ENCODE measurements around the gene CEP55.

- 0 out of 2 replicates have a peak, but pooled peaks have one; percentile 32 for TF ChIP-seq ZFP3 (CRISPR knock-in tag; IDR thresholded peaks at IDR 0.05)
- no peak for TF ChIP-seq PATZ1 (CRISPR knock-in tag; IDR thresholded peaks at IDR 0.05; ENCODE audit: borderline replicate concordance)
- no peak for TF ChIP-seq PPARA (CRISPR knock-in tag; IDR thresholded peaks at IDR 0.05; ENCODE audit: borderline replicate concordance)
- no peak for TF ChIP-seq RARB (CRISPR knock-in tag; IDR thresholded peaks at IDR 0.05)
- TF ChIP-seq ISL1 (CRISPR knock-in tag; IDR thresholded peaks at IDR 0.05): 0 out of 2 replicates have a peak, but pooled peaks have one; percentile 17
- TF ChIP-seq TSHZ2 (CRISPR knock-in tag; IDR thresholded peaks at IDR 0.05): no peak
- TF ChIP-seq BACH2 (CRISPR knock-in tag; IDR thresholded peaks at IDR 0.05; ENCODE audit: borderline replicate concordance): no peak
- TF ChIP-seq TCF4 (CRISPR knock-in tag; IDR thresholded peaks at IDR 0.05; ENCODE audit: borderline replicate concordance): no peak
- TF ChIP-seq ZNF565 (CRISPR knock-in tag; conservative IDR thresholded peaks at IDR 0.05; ENCODE audit: low read depth): no peak
- no peak for TF ChIP-seq CSRNP3 (CRISPR knock-in tag; IDR thresholded peaks at IDR 0.05)
- TF ChIP-seq ARNTL (CRISPR knock-in tag; IDR thresholded peaks at IDR 0.05; ENCODE audit: borderline replicate concordance, low read depth): no peak
- no peak for TF ChIP-seq ZNF8 (CRISPR knock-in tag; IDR thresholded peaks at IDR 0.05)
- no peak for TF ChIP-seq POU6F1 (CRISPR knock-in tag; IDR thresholded peaks at IDR 0.05; ENCODE audit: borderline replicate concordance, low read depth)
- TF ChIP-seq CSDC2 (CRISPR knock-in tag; IDR thresholded peaks at IDR 0.05): peak; percentile 90; the same call in 1 of the 2 replicates
These were observed 37.6 kb upstream of the CEP55 start for GRCh38 chr10:93458821-93459257.

Data from SK-N-SH treated with all-trans-retinoic acid at 6 μM for 48 hours (cell line).